Measurements from ENCODE around the gene ZNF646. TPM values are rescaled to one million over a fixed set of nuclear protein-coding genes. Genes with fewer than 3 reads are reported as not detected.

Gene ZNF646
- total RNA-seq, 1 experiment from 2014 or later = 26.8 TPM

DNA sequence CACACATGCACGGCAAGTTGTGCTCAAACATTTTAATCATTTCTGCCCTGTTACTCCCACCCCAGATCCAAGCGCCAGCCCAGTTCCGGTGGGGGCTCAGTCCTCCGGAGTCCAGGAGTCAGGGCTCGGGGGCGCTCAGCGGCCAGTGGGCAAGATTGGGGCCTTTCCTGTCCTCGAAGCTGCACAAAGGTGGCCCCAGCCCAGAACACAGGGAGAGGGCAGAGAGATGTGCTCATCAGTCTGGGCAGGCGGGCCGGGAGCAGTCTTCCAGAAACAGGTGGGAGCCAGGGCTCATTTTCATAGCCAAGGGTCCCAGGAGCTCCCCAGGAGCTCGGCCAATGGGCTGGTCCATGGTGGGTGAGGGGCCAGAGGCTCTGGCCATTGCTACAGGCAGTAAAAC is 57.2 kb downstream of the ZNF646 start:
- ChIA-PET CTCF (interaction anchor here (1.5 kb wide), 1 partner anchor 11 kb away, joined by 3 read pairs; no protein-coding TSS in a partner anchor), POLR2A (no interaction called here)
- DNase-seq (ENCODE audit: low read depth, low spot score) (no peak), ATAC-seq (no peak)
- Histone ChIP-seq H3K4me1 (ENCODE audit: control insufficient read depth, insufficient read depth, low read length) (no peaks in the 10 kb centered on the region), H3K4me3 (ENCODE audit: low read depth in 2 of 2, low read length in 2 of 2) (no peak overlapping the region), H3K27ac (ENCODE audit: low read length) (no peak overlapping the region), H3K27me3 (ENCODE audit: control insufficient read depth, insufficient read depth, low read length) (no peaks in the 10 kb centered on the region), H3K36me3 (ENCODE audit: control insufficient read depth, insufficient read depth, low read length) (no peaks in the 10 kb centered on the region), H3K9me3 (ENCODE audit: control insufficient read depth, insufficient read depth, low read depth, low read length) (no peaks in the 10 kb centered on the region)
- BruUV-seq (replicated peaks) = no TSS peak
- in situ Hi-C loops (cut with HindIII; ENCODE audit: low pct_unique_long_range_greater_than_20kb, low sequenced_read_pairs) (no loop called here), intact Hi-C loops (cut with micrococcal nuclease; ENCODE audit: unreplicated experiment) (no loop called here)
- TF ChIP-seq TCF7L2 (IDR thresholded peaks at IDR 0.05; ENCODE audit: low read depth, low read length) = no peak
- TF ChIP-seq, protein P1, sequence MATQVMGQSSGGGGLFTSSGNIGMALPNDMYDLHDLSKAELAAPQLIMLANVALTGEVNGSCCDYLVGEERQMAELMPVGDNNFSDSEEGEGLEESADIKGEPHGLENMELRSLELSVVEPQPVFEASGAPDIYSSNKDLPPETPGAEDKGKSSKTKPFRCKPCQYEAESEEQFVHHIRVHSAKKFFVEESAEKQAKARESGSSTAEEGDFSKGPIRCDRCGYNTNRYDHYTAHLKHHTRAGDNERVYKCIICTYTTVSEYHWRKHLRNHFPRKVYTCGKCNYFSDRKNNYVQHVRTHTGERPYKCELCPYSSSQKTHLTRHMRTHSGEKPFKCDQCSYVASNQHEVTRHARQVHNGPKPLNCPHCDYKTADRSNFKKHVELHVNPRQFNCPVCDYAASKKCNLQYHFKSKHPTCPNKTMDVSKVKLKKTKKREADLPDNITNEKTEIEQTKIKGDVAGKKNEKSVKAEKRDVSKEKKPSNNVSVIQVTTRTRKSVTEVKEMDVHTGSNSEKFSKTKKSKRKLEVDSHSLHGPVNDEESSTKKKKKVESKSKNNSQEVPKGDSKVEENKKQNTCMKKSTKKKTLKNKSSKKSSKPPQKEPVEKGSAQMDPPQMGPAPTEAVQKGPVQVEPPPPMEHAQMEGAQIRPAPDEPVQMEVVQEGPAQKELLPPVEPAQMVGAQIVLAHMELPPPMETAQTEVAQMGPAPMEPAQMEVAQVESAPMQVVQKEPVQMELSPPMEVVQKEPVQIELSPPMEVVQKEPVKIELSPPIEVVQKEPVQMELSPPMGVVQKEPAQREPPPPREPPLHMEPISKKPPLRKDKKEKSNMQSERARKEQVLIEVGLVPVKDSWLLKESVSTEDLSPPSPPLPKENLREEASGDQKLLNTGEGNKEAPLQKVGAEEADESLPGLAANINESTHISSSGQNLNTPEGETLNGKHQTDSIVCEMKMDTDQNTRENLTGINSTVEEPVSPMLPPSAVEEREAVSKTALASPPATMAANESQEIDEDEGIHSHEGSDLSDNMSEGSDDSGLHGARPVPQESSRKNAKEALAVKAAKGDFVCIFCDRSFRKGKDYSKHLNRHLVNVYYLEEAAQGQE (IDR thresholded peaks at IDR 0.05; ENCODE audit: insufficient read depth in 1 of 2, low read depth in 2 of 2, low read length in 1 of 2) = no peak
- no peak for TF ChIP-seq SIN3A (IDR thresholded peaks at IDR 0.05; ENCODE audit: borderline replicate concordance, insufficient read depth, low read depth, low read length)
- TF ChIP-seq, protein P2, sequence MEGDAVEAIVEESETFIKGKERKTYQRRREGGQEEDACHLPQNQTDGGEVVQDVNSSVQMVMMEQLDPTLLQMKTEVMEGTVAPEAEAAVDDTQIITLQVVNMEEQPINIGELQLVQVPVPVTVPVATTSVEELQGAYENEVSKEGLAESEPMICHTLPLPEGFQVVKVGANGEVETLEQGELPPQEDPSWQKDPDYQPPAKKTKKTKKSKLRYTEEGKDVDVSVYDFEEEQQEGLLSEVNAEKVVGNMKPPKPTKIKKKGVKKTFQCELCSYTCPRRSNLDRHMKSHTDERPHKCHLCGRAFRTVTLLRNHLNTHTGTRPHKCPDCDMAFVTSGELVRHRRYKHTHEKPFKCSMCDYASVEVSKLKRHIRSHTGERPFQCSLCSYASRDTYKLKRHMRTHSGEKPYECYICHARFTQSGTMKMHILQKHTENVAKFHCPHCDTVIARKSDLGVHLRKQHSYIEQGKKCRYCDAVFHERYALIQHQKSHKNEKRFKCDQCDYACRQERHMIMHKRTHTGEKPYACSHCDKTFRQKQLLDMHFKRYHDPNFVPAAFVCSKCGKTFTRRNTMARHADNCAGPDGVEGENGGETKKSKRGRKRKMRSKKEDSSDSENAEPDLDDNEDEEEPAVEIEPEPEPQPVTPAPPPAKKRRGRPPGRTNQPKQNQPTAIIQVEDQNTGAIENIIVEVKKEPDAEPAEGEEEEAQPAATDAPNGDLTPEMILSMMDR (IDR thresholded peaks at IDR 0.05) = no peak
- TF ChIP-seq POLR2AphosphoS5 (IDR thresholded peaks at IDR 0.05; ENCODE audit: low read depth, low read length) = no peak

DNA sequence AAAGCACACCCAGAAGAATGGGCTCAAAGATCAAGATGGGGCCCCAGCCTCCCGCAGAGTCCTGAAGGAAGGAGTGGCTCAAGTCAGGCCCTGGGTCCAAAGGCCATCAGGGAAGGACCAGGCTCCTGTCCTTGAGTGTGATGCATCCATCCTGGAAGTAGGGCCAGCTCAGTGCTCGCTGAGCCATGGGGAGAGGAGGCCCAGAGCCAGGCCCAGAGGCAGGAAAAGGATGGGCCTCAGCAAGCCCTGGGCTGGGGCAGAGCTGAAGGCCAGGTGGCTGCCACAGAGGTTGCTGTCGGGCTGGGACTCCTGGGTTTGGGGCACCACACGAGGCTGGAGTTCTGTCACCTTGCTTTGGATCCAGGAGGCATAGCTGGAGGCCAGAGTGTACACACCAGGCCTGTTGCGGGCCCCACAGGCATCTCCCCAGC is 57.6 kb downstream of the ZNF646 start:
- ATAC-seq = no peak
- H3K27me3 ChIP-seq (ENCODE audit: control insufficient read depth, insufficient read depth, low read length) = no peaks in the 10 kb centered on the region
- TF ChIP-seq SIN3A (IDR thresholded peaks at IDR 0.05; ENCODE audit: borderline replicate concordance, insufficient read depth, low read depth, low read length) = no peak
- TF ChIP-seq POLR2AphosphoS5 (IDR thresholded peaks at IDR 0.05; ENCODE audit: low read depth, low read length) = no peak
- TF ChIP-seq TCF7L2 (IDR thresholded peaks at IDR 0.05; ENCODE audit: low read depth, low read length) = no peak
- TF ChIP-seq, protein P2 (IDR thresholded peaks at IDR 0.05) = no peak
- TF ChIP-seq, protein P1 (IDR thresholded peaks at IDR 0.05; ENCODE audit: insufficient read depth in 1 of 2, low read depth in 2 of 2, low read length in 1 of 2) = no peak
- intact Hi-C loops (cut with micrococcal nuclease; ENCODE audit: unreplicated experiment) = no loop called here
- BruUV-seq (replicated peaks) = no TSS peak
- no peaks in the 10 kb centered on the region for H3K36me3 ChIP-seq (ENCODE audit: control insufficient read depth, insufficient read depth, low read length)
- no peak for DNase-seq (ENCODE audit: low read depth, low spot score)
- no peaks in the 10 kb centered on the region for H3K9me3 ChIP-seq (ENCODE audit: control insufficient read depth, insufficient read depth, low read depth, low read length)
- ChIA-PET POLR2A (no interaction called here), CTCF (interaction anchor here (1.5 kb wide), 1 partner anchor 10 kb away, joined by 3 read pairs; no protein-coding TSS in a partner anchor)
- no peak overlapping the region for H3K4me3 ChIP-seq (ENCODE audit: low read depth in 2 of 2, low read length in 2 of 2)
- in situ Hi-C loops (cut with HindIII; ENCODE audit: low pct_unique_long_range_greater_than_20kb, low sequenced_read_pairs) = no loop called here
- no peaks in the 10 kb centered on the region for H3K4me1 ChIP-seq (ENCODE audit: control insufficient read depth, insufficient read depth, low read length)
- H3K27ac ChIP-seq (ENCODE audit: low read length) = no peak overlapping the region

Measured in Panc1 (cell line).